AG09309 (cell line): ENCODE data around the gene ZNF200.

Experiments used
- DNase-seq: peaks from one replicate; pipeline ENCODE4 v3.0.0-alpha.2; 2010; ENCODE audit warnings: low read depth
- H3K4me3 ChIP-seq: 2 replicates; pipeline ENCODE4 v1.5.1; 2011; ENCODE audit warnings: mild to moderate bottlenecking, low read depth, low read length, moderate library complexity; ENCODE audit not compliant: control insufficient read depth
- CTCF ChIP-seq: IDR thresholded peaks from 2 replicates; pipeline ENCODE4 v1.5.1; 2011; ENCODE audit warnings: mild to moderate bottlenecking, low read depth, low read length, inconsistent platforms; ENCODE audit not compliant: insufficient read depth, control insufficient read depth; ENCODE audit errors: missing control alignments

Gene ZNF200

GRCh38 chr16:3249451-3249850 is 14.5 kb upstream of the ZNF200 start:
- TF ChIP-seq CTCF = no peak
- no peak overlapping the region for H3K4me3 ChIP-seq
- no peak for DNase-seq

- no peak overlapping the region for H3K4me3 ChIP-seq
- DNase-seq = no peak
- no peak for TF ChIP-seq CTCF
Observed at GRCh38 chr16:3249020-3249419, 14.1 kb upstream of the ZNF200 start.

DNA sequence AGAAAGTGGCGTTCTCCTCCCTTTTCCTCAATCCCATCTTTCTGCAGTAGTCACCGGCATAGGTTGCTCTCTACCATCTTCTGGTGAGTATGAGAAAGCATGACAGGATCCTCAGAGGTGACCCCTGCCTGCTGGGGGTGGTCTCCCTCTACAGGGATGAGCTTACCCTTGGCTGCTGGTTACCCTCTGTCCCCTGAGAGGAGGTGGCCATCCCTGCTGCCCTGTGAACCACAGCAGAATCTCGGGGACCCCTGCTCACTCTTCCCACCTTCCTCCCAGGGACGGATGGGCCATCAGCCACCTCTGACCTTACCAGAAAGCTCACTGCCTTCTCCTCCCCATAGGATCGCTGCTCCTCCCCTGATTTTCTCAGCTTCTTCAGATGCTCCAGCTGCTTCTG is 13.6 kb upstream of the ZNF200 start:
- no peak for TF ChIP-seq CTCF
- no peak overlapping the region for H3K4me3 ChIP-seq
- no peak for DNase-seq

DNA sequence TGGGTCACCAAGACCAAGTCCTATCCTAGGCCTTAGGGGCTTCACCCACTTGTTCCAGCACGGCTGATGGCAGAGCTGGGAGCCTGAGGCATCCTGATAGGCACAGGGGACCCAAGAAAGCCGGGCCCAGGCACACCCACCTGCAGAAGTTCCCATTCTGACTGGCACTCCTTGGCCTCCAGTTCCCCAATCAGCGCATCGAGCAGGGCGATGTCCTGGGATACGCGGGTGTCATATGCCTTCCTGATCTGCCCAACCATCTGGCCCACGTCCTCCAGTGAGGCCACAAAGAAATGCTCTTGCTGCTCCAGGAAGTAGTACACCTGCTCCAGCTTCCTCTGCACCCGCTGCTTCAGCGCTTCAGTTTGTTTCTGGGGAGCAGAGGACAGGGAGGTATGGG is 11.9 kb upstream of the ZNF200 start:
- TF ChIP-seq CTCF = no peak
- no peak overlapping the region for H3K4me3 ChIP-seq
- no peak for DNase-seq

- no peak for TF ChIP-seq CTCF
- no peak overlapping the region for H3K4me3 ChIP-seq
- no peak for DNase-seq
Observed at GRCh38 chr16:3246002-3246401, 11.0 kb upstream of the ZNF200 start.

GRCh38 chr16:3243882-3244281 is 8.9 kb upstream of the ZNF200 start:
- no peak overlapping the region for H3K4me3 ChIP-seq
- TF ChIP-seq CTCF = no peak
- no peak for DNase-seq

- no peak overlapping the region for H3K4me3 ChIP-seq
- TF ChIP-seq CTCF = no peak
- DNase-seq = no peak
Observed at GRCh38 chr16:3242709-3243108, 7.8 kb upstream of the ZNF200 start.
